ENCODE measurements around the gene TSHZ3.

TSHZ3 gene

GRCh38 chr19:31312009-31312676 is 37.1 kb downstream of the TSHZ3 start:
- no peaks in the 10 kb centered on the region for H3K4me1 ChIP-seq (ENCODE audit: insufficient read depth, low read length, poor library complexity, severe bottlenecking)
- no peak overlapping the region for H2AFZ ChIP-seq (ENCODE audit: low read length)
- no peaks in the 10 kb centered on the region for H4K20me1 ChIP-seq (ENCODE audit: insufficient read depth, low read length, poor library complexity, severe bottlenecking)
- no peak overlapping the region for H3K4me3 ChIP-seq (ENCODE audit: low read length, poor library complexity, severe bottlenecking)
- H3K36me3 ChIP-seq (ENCODE audit: insufficient read depth, low read length): no peaks in the 10 kb centered on the region
- H3K9me3 ChIP-seq (ENCODE audit: insufficient read depth, low read depth, low read length): no peaks in the 10 kb centered on the region
- TF ChIP-seq CTCF (conservative IDR thresholded peaks at IDR 0.05; ENCODE audit: low read length) (no peak), EZH2phosphoT487 (IDR thresholded peaks at IDR 0.05; ENCODE audit: borderline replicate concordance) (no peak)
- H3K4me2 ChIP-seq (ENCODE audit: low read depth, low read length, poor library complexity, severe bottlenecking): no peak overlapping the region
- no peaks in the 10 kb centered on the region for H3K79me2 ChIP-seq (ENCODE audit: insufficient read depth, low read length)
- H3K27me3 ChIP-seq (ENCODE audit: insufficient read depth, low read length, poor library complexity, severe bottlenecking): no peaks in the 10 kb centered on the region
- no peaks in the 10 kb centered on the region for H3K9me2 ChIP-seq (replicated peaks; ENCODE audit: low read depth, low read length)
- no peak overlapping the region for H3K9ac ChIP-seq (ENCODE audit: low read depth, low read length, poor library complexity, severe bottlenecking)
- H3F3A ChIP-seq (ENCODE audit: low read depth): no peaks in the 10 kb centered on the region

- no peaks in the 10 kb centered on the region for H3K79me2 ChIP-seq (ENCODE audit: insufficient read depth, low read length)
Observed at GRCh38 chr19:31310432-31311133, 38.7 kb downstream of the TSHZ3 start.

GRCh38 chr19:31308781-31309180 is 40.5 kb downstream of the TSHZ3 start:
- Histone ChIP-seq H3K9me3 (ENCODE audit: insufficient read depth, low read depth, low read length) (no peaks in the 10 kb centered on the region), H3K36me3 (ENCODE audit: insufficient read depth, low read length) (no peaks in the 10 kb centered on the region), H2AFZ (ENCODE audit: low read length) (no peak overlapping the region), H4K20me1 (ENCODE audit: insufficient read depth, low read length, poor library complexity, severe bottlenecking) (no peaks in the 10 kb centered on the region), H3F3A (ENCODE audit: low read depth) (no peaks in the 10 kb centered on the region), H3K79me2 (ENCODE audit: insufficient read depth, low read length) (no peaks in the 10 kb centered on the region), H3K9ac (ENCODE audit: low read depth, low read length, poor library complexity, severe bottlenecking) (no peak overlapping the region), H3K4me3 (ENCODE audit: low read length, poor library complexity, severe bottlenecking) (no peak overlapping the region), H3K9me2 (replicated peaks; ENCODE audit: low read depth, low read length) (no peaks in the 10 kb centered on the region), H3K27me3 (ENCODE audit: insufficient read depth, low read length, poor library complexity, severe bottlenecking) (no peaks in the 10 kb centered on the region), H3K4me2 (ENCODE audit: low read depth, low read length, poor library complexity, severe bottlenecking) (no peak overlapping the region), H3K4me1 (ENCODE audit: insufficient read depth, low read length, poor library complexity, severe bottlenecking) (no peaks in the 10 kb centered on the region)
- no peak for TF ChIP-seq EZH2phosphoT487 (IDR thresholded peaks at IDR 0.05; ENCODE audit: borderline replicate concordance)

More at GRCh38 chr19:31310432-31311133, 38.7 kb downstream of the TSHZ3 start:
- Histone ChIP-seq H3K9ac (ENCODE audit: low read depth, low read length, poor library complexity, severe bottlenecking) (no peak overlapping the region), H3K9me2 (replicated peaks; ENCODE audit: low read depth, low read length) (no peaks in the 10 kb centered on the region), H3K36me3 (ENCODE audit: insufficient read depth, low read length) (no peaks in the 10 kb centered on the region), H4K20me1 (ENCODE audit: insufficient read depth, low read length, poor library complexity, severe bottlenecking) (no peaks in the 10 kb centered on the region), H3F3A (ENCODE audit: low read depth) (no peaks in the 10 kb centered on the region), H3K4me2 (ENCODE audit: low read depth, low read length, poor library complexity, severe bottlenecking) (no peak overlapping the region), H3K27me3 (ENCODE audit: insufficient read depth, low read length, poor library complexity, severe bottlenecking) (no peaks in the 10 kb centered on the region), H3K9me3 (ENCODE audit: insufficient read depth, low read depth, low read length) (no peaks in the 10 kb centered on the region), H2AFZ (ENCODE audit: low read length) (no peak overlapping the region), H3K4me3 (ENCODE audit: low read length, poor library complexity, severe bottlenecking) (no peak overlapping the region), H3K4me1 (ENCODE audit: insufficient read depth, low read length, poor library complexity, severe bottlenecking) (no peaks in the 10 kb centered on the region)
- TF ChIP-seq EZH2phosphoT487 (IDR thresholded peaks at IDR 0.05; ENCODE audit: borderline replicate concordance) (no peak), CTCF (conservative IDR thresholded peaks at IDR 0.05; ENCODE audit: low read length) (no peak)

Measured in Loucy (cell line).